MM.1S (cell line): ENCODE data around the gene ZNF740.

Experiments
- DNase-seq: peaks from one replicate; pipeline ENCODE4 v3.0.0-alpha.2; 2015
- H2AFZ ChIP-seq: fragments of 300-600 bp; sonication (generic); 2 replicates; pipeline ENCODE4 v1.6.0; 2016; ENCODE audit warnings: antibody characterized with exemption, low read length
- H3F3A ChIP-seq: fragments of 300-600 bp; sonication (generic); 2 replicates; pipeline ENCODE4 v1.6.1; 2016; ENCODE audit warnings: mild to moderate bottlenecking, antibody characterized with exemption, low read length, moderate library complexity, mixed read lengths; ENCODE audit not compliant: insufficient read depth
- H3K27ac ChIP-seq: fragments of 300-600 bp; sonication (generic); 2 replicates; pipeline ENCODE4 v1.5.1; 2016; ENCODE audit warnings: mild to moderate bottlenecking, low read length
- H3K27me3 ChIP-seq: fragments of 300-600 bp; sonication (generic); replicated peaks from 2 replicates; pipeline ENCODE4 v1.6.0; 2016; ENCODE audit warnings: low read length; ENCODE audit not compliant: insufficient read depth
- H3K36me3 ChIP-seq: fragments of 300-600 bp; sonication (generic); replicated peaks from 2 replicates; pipeline ENCODE4 v1.6.1; 2016; ENCODE audit warnings: mild to moderate bottlenecking, low read length, mixed read lengths; ENCODE audit not compliant: insufficient read depth
- H3K4me1 ChIP-seq: fragments of 300-600 bp; sonication (generic); 2 replicates; pipeline ENCODE4 v1.6.1; 2016; ENCODE audit warnings: low read length, mixed read lengths
- H3K4me2 ChIP-seq: fragments of 300-600 bp; sonication (generic); 2 replicates; pipeline ENCODE4 v1.6.0; 2016; ENCODE audit warnings: low read depth, low read length
- H3K4me3 ChIP-seq: fragments of 300-600 bp; sonication (generic); 2 replicates; pipeline ENCODE4 v1.5.1; 2016; ENCODE audit warnings: low read length, mixed read lengths
- H3K79me2 ChIP-seq: fragments of 300-600 bp; sonication (generic); 2 replicates; pipeline ENCODE4 v1.6.1; 2016; ENCODE audit warnings: mixed run types, low read length, mixed read lengths
- H3K9ac ChIP-seq: fragments of 300-600 bp; sonication (generic); 2 replicates; pipeline ENCODE4 v1.6.1; 2016; ENCODE audit warnings: low read length, mixed read lengths
- H3K9me2 ChIP-seq: fragments of 300-600 bp; sonication (generic); replicated peaks from 2 replicates; pipeline ENCODE4 v1.6.1; 2016; ENCODE audit warnings: mild to moderate bottlenecking, low read length, mixed read lengths; ENCODE audit not compliant: insufficient read depth
- H3K9me3 ChIP-seq: fragments of 300-600 bp; sonication (generic); replicated peaks from 2 replicates; pipeline ENCODE4 v1.6.1; 2016; ENCODE audit warnings: mild to moderate bottlenecking, low read length, mixed read lengths; ENCODE audit not compliant: insufficient read depth
- H4K20me1 ChIP-seq: fragments of 300-600 bp; sonication (generic); 2 replicates; pipeline ENCODE4 v1.6.1; 2016; ENCODE audit warnings: mild to moderate bottlenecking, low read length, moderate library complexity, mixed read lengths; ENCODE audit not compliant: insufficient read depth
- EZH2 ChIP-seq: fragments of 300-600 bp; sonication (generic); optimal IDR thresholded peaks from 2 replicates; pipeline ENCODE3; 2017; ENCODE audit warnings: low read depth, mild to moderate bottlenecking, antibody characterized with exemption, low read length, mixed read lengths
- EZH2phosphoT487 ChIP-seq: fragments of 300-600 bp; sonication (generic); IDR thresholded peaks from 2 replicates; pipeline ENCODE4 v1.6.1; 2018; ENCODE audit warnings: antibody characterized with exemption, low read length
- TF ChIP-seq, protein P1 (sequence below): fragments of 300-600 bp; sonication (generic); IDR thresholded peaks from 2 replicates; pipeline ENCODE4 v1.5.1; 2016; ENCODE audit warnings: antibody characterized with exemption, low read length, mixed read lengths

The ZNF740 gene

DNA sequence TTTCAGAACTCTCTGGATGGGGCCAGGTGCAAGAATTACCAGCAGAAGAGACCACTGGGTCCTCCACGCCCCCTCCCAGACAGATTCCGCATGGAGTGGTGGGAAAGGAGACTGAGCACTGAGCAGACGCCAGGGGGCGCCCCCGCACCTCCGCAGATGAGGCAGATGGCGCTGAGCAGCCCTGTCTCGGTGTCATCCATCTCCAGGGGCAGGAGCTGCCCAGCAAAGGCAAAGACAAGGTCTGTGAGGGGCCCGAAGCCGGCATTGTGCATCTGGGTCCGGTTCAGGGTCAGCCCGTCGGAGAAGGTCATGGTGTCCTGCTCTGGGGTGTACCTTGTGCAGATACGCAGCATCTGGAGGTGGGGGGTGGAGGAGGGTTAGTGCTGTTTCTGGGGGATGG, 32.8 kb downstream of the ZNF740 start:
- Histone ChIP-seq H2AFZ (no peak overlapping the region), H3K79me2 (peaks cover 52% of the 10 kb centered on the region), H3K9me3 (no peaks in the 10 kb centered on the region), H3K4me2 (no peak overlapping the region), H3F3A (peaks cover 35% of the 10 kb centered on the region), H3K9me2 (no peaks in the 10 kb centered on the region), H3K27me3 (no peaks in the 10 kb centered on the region), H3K27ac (no peak overlapping the region), H3K4me1 (peaks cover 27% of the 10 kb centered on the region), H3K36me3 (no peaks in the 10 kb centered on the region), H3K9ac (no peak overlapping the region), H3K4me3 (no peak overlapping the region), H4K20me1 (no peaks in the 10 kb centered on the region)
- TF ChIP-seq, protein P1, sequence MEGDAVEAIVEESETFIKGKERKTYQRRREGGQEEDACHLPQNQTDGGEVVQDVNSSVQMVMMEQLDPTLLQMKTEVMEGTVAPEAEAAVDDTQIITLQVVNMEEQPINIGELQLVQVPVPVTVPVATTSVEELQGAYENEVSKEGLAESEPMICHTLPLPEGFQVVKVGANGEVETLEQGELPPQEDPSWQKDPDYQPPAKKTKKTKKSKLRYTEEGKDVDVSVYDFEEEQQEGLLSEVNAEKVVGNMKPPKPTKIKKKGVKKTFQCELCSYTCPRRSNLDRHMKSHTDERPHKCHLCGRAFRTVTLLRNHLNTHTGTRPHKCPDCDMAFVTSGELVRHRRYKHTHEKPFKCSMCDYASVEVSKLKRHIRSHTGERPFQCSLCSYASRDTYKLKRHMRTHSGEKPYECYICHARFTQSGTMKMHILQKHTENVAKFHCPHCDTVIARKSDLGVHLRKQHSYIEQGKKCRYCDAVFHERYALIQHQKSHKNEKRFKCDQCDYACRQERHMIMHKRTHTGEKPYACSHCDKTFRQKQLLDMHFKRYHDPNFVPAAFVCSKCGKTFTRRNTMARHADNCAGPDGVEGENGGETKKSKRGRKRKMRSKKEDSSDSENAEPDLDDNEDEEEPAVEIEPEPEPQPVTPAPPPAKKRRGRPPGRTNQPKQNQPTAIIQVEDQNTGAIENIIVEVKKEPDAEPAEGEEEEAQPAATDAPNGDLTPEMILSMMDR = peak; percentile 95
- TF ChIP-seq EZH2 (no peak), EZH2phosphoT487 (no peak)
- peak; percentile 81 for DNase-seq

DNA sequence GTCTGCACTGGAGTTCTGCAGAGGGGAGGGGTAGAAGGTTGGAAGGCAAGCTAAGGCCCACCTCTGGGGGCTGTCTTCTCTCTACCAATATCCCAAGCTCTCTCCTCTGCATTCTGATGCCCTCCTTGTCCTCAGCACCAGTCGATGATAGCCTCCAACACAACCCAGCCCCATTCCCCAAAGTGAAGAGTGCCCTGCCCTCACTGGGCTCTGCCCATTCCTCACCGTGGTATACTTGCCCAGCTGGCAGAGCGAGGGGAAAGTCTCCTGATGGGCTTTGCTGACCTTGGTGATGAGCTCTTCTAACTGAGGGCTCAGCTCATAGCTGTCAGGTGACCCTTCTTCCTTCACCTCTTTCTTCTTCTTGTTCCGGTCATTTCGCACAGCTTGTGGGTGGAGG, 33.7 kb downstream of the ZNF740 start:
- Histone ChIP-seq H3K79me2 (peaks cover 49% of the 10 kb centered on the region), H3K4me2 (no peak overlapping the region)

DNA sequence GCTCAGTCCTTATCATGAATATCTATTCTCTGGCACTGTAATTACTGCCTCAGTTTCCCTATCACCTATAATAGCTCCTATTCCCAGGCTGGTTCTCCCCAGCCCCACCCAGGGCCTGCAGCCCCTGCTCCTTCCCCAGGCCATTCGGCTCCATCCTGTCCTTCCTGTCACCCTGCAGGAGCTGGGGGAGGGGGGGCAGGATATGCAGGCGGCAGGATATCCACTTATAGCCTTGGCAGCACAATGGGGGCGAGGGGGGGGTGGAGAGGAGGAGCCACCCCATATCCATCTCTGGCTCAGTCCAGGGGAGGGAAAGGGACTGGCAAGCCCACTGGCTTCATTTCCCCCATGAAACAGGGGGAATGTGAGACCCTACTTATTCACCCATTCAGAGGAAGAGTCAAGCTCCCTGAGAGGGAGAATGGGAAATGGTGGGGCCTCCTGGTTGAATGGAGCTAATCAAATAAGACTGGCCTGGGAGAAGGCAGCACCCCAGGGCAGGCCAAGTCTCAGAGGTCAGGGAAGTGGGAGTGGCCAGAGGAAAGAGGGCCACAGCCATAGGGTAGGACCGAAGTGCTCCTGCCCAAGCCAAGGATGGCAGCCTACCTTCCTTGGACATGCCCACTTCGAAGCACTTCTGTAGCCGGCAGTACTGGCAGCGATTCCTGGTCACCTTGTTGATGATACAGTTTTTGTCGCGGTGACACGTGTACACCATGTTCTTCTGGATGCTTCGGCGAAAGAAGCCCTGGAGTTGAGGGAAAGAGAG, 34.3 kb downstream of the ZNF740 start:
- H3F3A ChIP-seq = peaks cover 21% of the 10 kb centered on the region
- H3K36me3 ChIP-seq = no peaks in the 10 kb centered on the region
- H3K4me3 ChIP-seq = no peak overlapping the region
- H3K9me2 ChIP-seq = no peaks in the 10 kb centered on the region
- no peaks in the 10 kb centered on the region for H3K9me3 ChIP-seq
- no peak for DNase-seq
- peaks cover 49% of the 10 kb centered on the region for H3K79me2 ChIP-seq
- H4K20me1 ChIP-seq = no peaks in the 10 kb centered on the region
- H3K4me1 ChIP-seq = peaks cover 27% of the 10 kb centered on the region
- H3K27me3 ChIP-seq = no peaks in the 10 kb centered on the region
- TF ChIP-seq EZH2phosphoT487 = no peak
- no peak for TF ChIP-seq EZH2
- TF ChIP-seq, protein P1 = no peak
- no peak overlapping the region for H3K4me2 ChIP-seq
- H3K9ac ChIP-seq = no peak overlapping the region
- no peak overlapping the region for H2AFZ ChIP-seq
- no peak overlapping the region for H3K27ac ChIP-seq

More for the DNA sequence above, 33.7 kb downstream of the ZNF740 start:
- Histone ChIP-seq H3K4me1 (peaks cover 25% of the 10 kb centered on the region; the same call in 1 of the 2 replicates), H3K9me2 (no peaks in the 10 kb centered on the region), H3K4me3 (no peak overlapping the region), H2AFZ (no peak overlapping the region), H3F3A (peaks cover 27% of the 10 kb centered on the region), H3K9ac (no peak overlapping the region), H3K9me3 (no peaks in the 10 kb centered on the region), H3K27me3 (no peaks in the 10 kb centered on the region), H3K27ac (no peak overlapping the region), H4K20me1 (no peaks in the 10 kb centered on the region), H3K36me3 (no peaks in the 10 kb centered on the region)
- DNase-seq = no peak
- TF ChIP-seq EZH2phosphoT487 (no peak), EZH2 (no peak)
- TF ChIP-seq, protein P1 = no peak
